WTC11 (cell line): Measurements from ENCODE around the gene ERAP2. TPM values are rescaled to one million over a fixed set of nuclear protein-coding genes. Genes with fewer than 3 reads are reported as not detected.
A peak's percentile ranks its signal among the peaks of the same experiment; 100 is the strongest.

Experiments
- ATAC-seq: fragments of 200-7000 bp; cut with Tn5 transposase; 2 replicates; pipeline ENCODE4 v1.10.0; 2021; ENCODE audit warnings: mild to moderate bottlenecking, moderate library complexity
- CTCF ChIA-PET: fragments of 300-600 bp; sonication (Branson Sonifier 250); formaldehyde crosslinking; loops from one replicate; lab custom pipeline; 2021; ENCODE audit warnings: antibody characterized with exemption; lab: Charles Lee
- POLR2A ChIA-PET: fragments of 350-600 bp; sonication (Branson Sonifier 250); formaldehyde crosslinking; loops from one replicate; lab custom pipeline; 2021; ENCODE audit warnings: antibody characterized with exemption; lab: Charles Lee
- DNase-seq: peaks from one replicate; pipeline ENCODE4 v3.0.0; 2021; ENCODE audit warnings: low spot score
- H3K27ac Mint-ChIP-seq: 2 replicates; pipeline ENCODE4 v1.8.0; 2021; ENCODE audit warnings: mixed read lengths
- H3K27me3 Mint-ChIP-seq: 2 replicates; pipeline ENCODE4 v1.8.0; 2021; ENCODE audit warnings: low read depth, mild to moderate bottlenecking, moderate library complexity, mixed read lengths
- H3K36me3 Mint-ChIP-seq: 2 replicates; pipeline ENCODE4 v1.8.0; 2021; ENCODE audit warnings: mixed read lengths
- H3K4me1 Mint-ChIP-seq: 2 replicates; pipeline ENCODE4 v1.8.0; 2022; ENCODE audit warnings: mixed read lengths
- H3K4me3 Mint-ChIP-seq: 2 replicates; pipeline ENCODE4 v1.8.0; 2021; ENCODE audit warnings: mild to moderate bottlenecking, moderate library complexity, mixed read lengths
- H3K9me3 Mint-ChIP-seq: 2 replicates; pipeline ENCODE4 v1.8.0; 2021; ENCODE audit warnings: mixed read lengths
- ATF1 ChIP-seq: sonication (generic); formaldehyde crosslinking; IDR thresholded peaks from 2 replicates; pipeline ENCODE4 v1.8.1; 2023; ENCODE audit warnings: mild to moderate bottlenecking, moderate library complexity, missing genetic modification reagents
- CREB1 ChIP-seq: sonication (generic); formaldehyde crosslinking; IDR thresholded peaks from 2 replicates; pipeline ENCODE4 v1.8.0; 2023; ENCODE audit warnings: mild to moderate bottlenecking, missing genetic modification reagents
- ESRRA ChIP-seq: sonication (generic); formaldehyde crosslinking; IDR thresholded peaks from 2 replicates; pipeline ENCODE4 v1.8.1; 2022; ENCODE audit warnings: mild to moderate bottlenecking, missing genetic modification reagents, borderline replicate concordance
- JUN ChIP-seq: sonication (generic); formaldehyde crosslinking; IDR thresholded peaks from 2 replicates; pipeline ENCODE4 v1.8.0; 2023; ENCODE audit warnings: mild to moderate bottlenecking, missing genetic modification reagents
- RELA ChIP-seq: sonication (generic); formaldehyde crosslinking; IDR thresholded peaks from 2 replicates; pipeline ENCODE4 v1.8.1; 2022; ENCODE audit warnings: missing genetic modification reagents, mild to moderate bottlenecking, borderline replicate concordance
- RORB ChIP-seq: fragments of 250-450 bp; sonication (Bioruptor Pico); IDR thresholded peaks from 2 replicates; pipeline ENCODE4 v1.9.0; 2021; ENCODE audit warnings: mild to moderate bottlenecking
- SMAD4 ChIP-seq: sonication (generic); formaldehyde crosslinking; IDR thresholded peaks from 2 replicates; pipeline ENCODE4 v1.8.0; 2022; ENCODE audit warnings: mild to moderate bottlenecking, missing genetic modification reagents
- SOX15 ChIP-seq: fragments of 250-450 bp; sonication (Bioruptor Pico); IDR thresholded peaks from 2 replicates; pipeline ENCODE4 v1.9.0; 2021; ENCODE audit warnings: mild to moderate bottlenecking
- TCF7 ChIP-seq: sonication (generic); formaldehyde crosslinking; IDR thresholded peaks from 2 replicates; pipeline ENCODE4 v1.8.0; 2022; ENCODE audit warnings: mild to moderate bottlenecking, low read depth, missing genetic modification reagents, moderate library complexity
- TP53 ChIP-seq: sonication (generic); formaldehyde crosslinking; IDR thresholded peaks from 2 replicates; pipeline ENCODE4 v1.8.1; 2023; ENCODE audit warnings: mild to moderate bottlenecking, missing genetic modification reagents
- ZBTB21 ChIP-seq: sonication (generic); formaldehyde crosslinking; IDR thresholded peaks from 2 replicates; pipeline ENCODE4 v1.8.1; 2023; ENCODE audit warnings: mild to moderate bottlenecking, missing genetic modification reagents, borderline replicate concordance
- ZNF121 ChIP-seq: sonication (generic); formaldehyde crosslinking; IDR thresholded peaks from 2 replicates; pipeline ENCODE4 v1.8.0; 2023; ENCODE audit warnings: missing genetic modification reagents
- ZNF219 ChIP-seq: sonication (generic); formaldehyde crosslinking; IDR thresholded peaks from 2 replicates; pipeline ENCODE4 v1.8.0; 2023; ENCODE audit warnings: missing genetic modification reagents, mild to moderate bottlenecking, borderline replicate concordance
- ZNF232 ChIP-seq: sonication (generic); formaldehyde crosslinking; IDR thresholded peaks from 2 replicates; pipeline ENCODE4 v1.8.0; 2022; ENCODE audit warnings: mild to moderate bottlenecking, missing genetic modification reagents
- ZNF416 ChIP-seq: fragments of 250-450 bp; sonication (Bioruptor Pico); IDR thresholded peaks from 2 replicates; pipeline ENCODE4 v1.9.0; 2021; ENCODE audit warnings: mild to moderate bottlenecking, inconsistent platforms
- ZNF671 ChIP-seq: fragments of 250-450 bp; sonication (Bioruptor Pico); IDR thresholded peaks from 2 replicates; pipeline ENCODE4 v1.8.0; 2021; ENCODE audit warnings: mild to moderate bottlenecking
- total RNA-seq: library from RNA; stranded (reverse); gene quantifications from 3 replicates; pipeline ENCODE4 v1.2.3, GENCODE V29; 2021
- TF ChIP-seq, protein P1 (sequence below): sonication (generic); formaldehyde crosslinking; IDR thresholded peaks from 2 replicates; pipeline ENCODE4 v1.8.0; 2022; ENCODE audit warnings: mild to moderate bottlenecking, missing genetic modification reagents
- TF ChIP-seq, protein P2 (sequence below): sonication (generic); formaldehyde crosslinking; IDR thresholded peaks from 2 replicates; pipeline ENCODE4 v1.8.1; 2023; ENCODE audit warnings: mild to moderate bottlenecking, missing genetic modification reagents
- TF ChIP-seq, protein P3 (sequence below): fragments of 250-450 bp; sonication (Bioruptor Pico); IDR thresholded peaks from 2 replicates; pipeline ENCODE4 v1.9.0; 2021; ENCODE audit warnings: moderate library complexity, mild to moderate bottlenecking, inconsistent platforms, borderline replicate concordance
- TF ChIP-seq, protein P4 (sequence below): sonication (generic); formaldehyde crosslinking; IDR thresholded peaks from 2 replicates; pipeline ENCODE4 v1.8.0; 2022; ENCODE audit warnings: mild to moderate bottlenecking, missing genetic modification reagents
- TF ChIP-seq, protein P5 (sequence below): fragments of 250-450 bp; sonication (Bioruptor Pico); IDR thresholded peaks from 2 replicates; pipeline ENCODE4 v1.8.0; 2021; ENCODE audit warnings: mild to moderate bottlenecking
- TF ChIP-seq, protein P6 (sequence below): sonication (generic); formaldehyde crosslinking; IDR thresholded peaks from 2 replicates; pipeline ENCODE4 v1.8.1; 2023; ENCODE audit warnings: mild to moderate bottlenecking, missing genetic modification reagents, moderate library complexity
- TF ChIP-seq, protein P7 (sequence below): sonication (generic); formaldehyde crosslinking; IDR thresholded peaks from 2 replicates; pipeline ENCODE4 v1.8.0; 2022; ENCODE audit warnings: mild to moderate bottlenecking, missing genetic modification reagents
- TF ChIP-seq, protein P8 (sequence below): sonication (generic); formaldehyde crosslinking; conservative IDR thresholded peaks from 2 replicates; pipeline ENCODE4 v1.8.1; 2022; ENCODE audit warnings: mild to moderate bottlenecking, missing genetic modification reagents

ERAP2 gene
- total RNA-seq, 1 experiment from 2014 or later: 0.13 TPM

DNA sequence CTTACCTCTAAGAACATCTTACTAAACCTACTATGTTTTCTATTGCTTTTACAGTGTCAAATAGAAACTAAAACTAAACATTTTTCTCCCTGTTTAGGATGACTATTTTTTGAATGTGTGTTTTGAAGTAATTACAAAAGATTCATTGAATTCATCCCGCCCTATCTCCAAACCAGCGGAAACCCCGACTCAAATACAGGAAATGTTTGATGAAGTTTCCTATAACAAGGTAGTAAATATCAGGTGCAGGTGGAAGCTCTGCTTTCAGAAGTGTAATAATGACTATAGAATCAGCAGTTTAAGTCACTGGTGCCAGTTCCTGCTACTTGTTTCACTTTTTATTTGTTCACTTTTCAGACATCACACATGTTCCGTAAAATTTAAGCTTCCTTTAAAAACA, 20.0 kb downstream of the ERAP2 start (continued):
- TF ChIP-seq, protein P1, sequence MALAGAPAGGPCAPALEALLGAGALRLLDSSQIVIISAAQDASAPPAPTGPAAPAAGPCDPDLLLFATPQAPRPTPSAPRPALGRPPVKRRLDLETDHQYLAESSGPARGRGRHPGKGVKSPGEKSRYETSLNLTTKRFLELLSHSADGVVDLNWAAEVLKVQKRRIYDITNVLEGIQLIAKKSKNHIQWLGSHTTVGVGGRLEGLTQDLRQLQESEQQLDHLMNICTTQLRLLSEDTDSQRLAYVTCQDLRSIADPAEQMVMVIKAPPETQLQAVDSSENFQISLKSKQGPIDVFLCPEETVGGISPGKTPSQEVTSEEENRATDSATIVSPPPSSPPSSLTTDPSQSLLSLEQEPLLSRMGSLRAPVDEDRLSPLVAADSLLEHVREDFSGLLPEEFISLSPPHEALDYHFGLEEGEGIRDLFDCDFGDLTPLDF (CRISPR knock-in tag): no peak
- TF ChIP-seq, protein P2, sequence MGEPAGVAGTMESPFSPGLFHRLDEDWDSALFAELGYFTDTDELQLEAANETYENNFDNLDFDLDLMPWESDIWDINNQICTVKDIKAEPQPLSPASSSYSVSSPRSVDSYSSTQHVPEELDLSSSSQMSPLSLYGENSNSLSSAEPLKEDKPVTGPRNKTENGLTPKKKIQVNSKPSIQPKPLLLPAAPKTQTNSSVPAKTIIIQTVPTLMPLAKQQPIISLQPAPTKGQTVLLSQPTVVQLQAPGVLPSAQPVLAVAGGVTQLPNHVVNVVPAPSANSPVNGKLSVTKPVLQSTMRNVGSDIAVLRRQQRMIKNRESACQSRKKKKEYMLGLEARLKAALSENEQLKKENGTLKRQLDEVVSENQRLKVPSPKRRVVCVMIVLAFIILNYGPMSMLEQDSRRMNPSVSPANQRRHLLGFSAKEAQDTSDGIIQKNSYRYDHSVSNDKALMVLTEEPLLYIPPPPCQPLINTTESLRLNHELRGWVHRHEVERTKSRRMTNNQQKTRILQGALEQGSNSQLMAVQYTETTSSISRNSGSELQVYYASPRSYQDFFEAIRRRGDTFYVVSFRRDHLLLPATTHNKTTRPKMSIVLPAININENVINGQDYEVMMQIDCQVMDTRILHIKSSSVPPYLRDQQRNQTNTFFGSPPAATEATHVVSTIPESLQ (CRISPR knock-in tag): no peak
- TF ChIP-seq TP53: no peak
- no peak for TF ChIP-seq RELA
- no peak for TF ChIP-seq ZNF416
- TF ChIP-seq ZNF121 (CRISPR knock-in tag): no peak
- TF ChIP-seq JUN (CRISPR knock-in tag): no peak
- TF ChIP-seq ATF1: no peak
- TF ChIP-seq RORB (CRISPR knock-in tag): no peak
- TF ChIP-seq, all 79 proteins: peak for 0

DNA sequence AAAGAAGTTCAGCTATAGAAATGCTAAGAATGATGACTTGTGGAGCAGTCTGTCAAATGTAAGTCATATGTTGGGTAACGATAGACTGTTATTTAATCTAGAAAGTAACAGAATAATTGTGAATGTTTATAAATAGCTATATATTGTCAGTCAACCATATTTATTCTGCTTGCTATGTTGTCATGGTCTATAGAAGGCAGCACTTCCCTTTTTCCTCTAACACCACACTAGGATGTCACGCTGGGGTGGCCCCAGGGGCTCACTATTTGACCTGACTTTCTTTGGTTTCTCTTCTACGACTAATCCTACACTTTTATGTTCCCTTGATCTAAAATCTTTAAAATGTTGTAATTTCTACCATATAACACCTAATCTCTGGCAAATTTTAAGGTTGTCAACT, 20.5 kb downstream of the ERAP2 start:
- TF ChIP-seq, protein P3, sequence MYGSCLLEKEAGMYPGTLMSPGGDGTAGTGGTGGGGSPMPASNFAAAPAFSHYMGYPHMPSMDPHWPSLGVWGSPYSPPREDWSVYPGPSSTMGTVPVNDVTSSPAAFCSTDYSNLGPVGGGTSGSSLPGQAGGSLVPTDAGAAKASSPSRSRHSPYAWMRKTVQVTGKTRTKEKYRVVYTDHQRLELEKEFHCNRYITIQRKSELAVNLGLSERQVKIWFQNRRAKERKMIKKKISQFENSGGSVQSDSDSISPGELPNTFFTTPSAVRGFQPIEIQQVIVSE (CRISPR knock-in tag): no peak
- no peak for TF ChIP-seq ZNF232 (CRISPR knock-in tag)
- no peak for TF ChIP-seq CREB1 (CRISPR knock-in tag)
- TF ChIP-seq, protein P4, sequence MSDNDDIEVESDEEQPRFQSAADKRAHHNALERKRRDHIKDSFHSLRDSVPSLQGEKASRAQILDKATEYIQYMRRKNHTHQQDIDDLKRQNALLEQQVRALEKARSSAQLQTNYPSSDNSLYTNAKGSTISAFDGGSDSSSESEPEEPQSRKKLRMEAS: no peak
- TF ChIP-seq, protein P5, sequence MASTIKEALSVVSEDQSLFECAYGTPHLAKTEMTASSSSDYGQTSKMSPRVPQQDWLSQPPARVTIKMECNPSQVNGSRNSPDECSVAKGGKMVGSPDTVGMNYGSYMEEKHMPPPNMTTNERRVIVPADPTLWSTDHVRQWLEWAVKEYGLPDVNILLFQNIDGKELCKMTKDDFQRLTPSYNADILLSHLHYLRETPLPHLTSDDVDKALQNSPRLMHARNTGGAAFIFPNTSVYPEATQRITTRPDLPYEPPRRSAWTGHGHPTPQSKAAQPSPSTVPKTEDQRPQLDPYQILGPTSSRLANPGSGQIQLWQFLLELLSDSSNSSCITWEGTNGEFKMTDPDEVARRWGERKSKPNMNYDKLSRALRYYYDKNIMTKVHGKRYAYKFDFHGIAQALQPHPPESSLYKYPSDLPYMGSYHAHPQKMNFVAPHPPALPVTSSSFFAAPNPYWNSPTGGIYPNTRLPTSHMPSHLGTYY (CRISPR knock-in tag): no peak
- TF ChIP-seq, protein P1 (CRISPR knock-in tag): no peak
- TF ChIP-seq, protein P6, sequence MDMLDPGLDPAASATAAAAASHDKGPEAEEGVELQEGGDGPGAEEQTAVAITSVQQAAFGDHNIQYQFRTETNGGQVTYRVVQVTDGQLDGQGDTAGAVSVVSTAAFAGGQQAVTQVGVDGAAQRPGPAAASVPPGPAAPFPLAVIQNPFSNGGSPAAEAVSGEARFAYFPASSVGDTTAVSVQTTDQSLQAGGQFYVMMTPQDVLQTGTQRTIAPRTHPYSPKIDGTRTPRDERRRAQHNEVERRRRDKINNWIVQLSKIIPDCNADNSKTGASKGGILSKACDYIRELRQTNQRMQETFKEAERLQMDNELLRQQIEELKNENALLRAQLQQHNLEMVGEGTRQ: no peak
- no peak for TF ChIP-seq ZNF671 (CRISPR knock-in tag)
- TF ChIP-seq ZNF219 (CRISPR knock-in tag): no peak
- TF ChIP-seq ZBTB21 (CRISPR knock-in tag): no peak
- no peak for TF ChIP-seq SMAD4 (CRISPR knock-in tag)
- no peak for TF ChIP-seq ESRRA (CRISPR knock-in tag)
- no peak for TF ChIP-seq SOX15 (CRISPR knock-in tag)
- TF ChIP-seq, protein P7, sequence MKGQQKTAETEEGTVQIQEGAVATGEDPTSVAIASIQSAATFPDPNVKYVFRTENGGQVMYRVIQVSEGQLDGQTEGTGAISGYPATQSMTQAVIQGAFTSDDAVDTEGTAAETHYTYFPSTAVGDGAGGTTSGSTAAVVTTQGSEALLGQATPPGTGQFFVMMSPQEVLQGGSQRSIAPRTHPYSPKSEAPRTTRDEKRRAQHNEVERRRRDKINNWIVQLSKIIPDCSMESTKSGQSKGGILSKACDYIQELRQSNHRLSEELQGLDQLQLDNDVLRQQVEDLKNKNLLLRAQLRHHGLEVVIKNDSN (CRISPR knock-in tag): no peak
- no peak for TF ChIP-seq TCF7
- TF ChIP-seq, protein P8, sequence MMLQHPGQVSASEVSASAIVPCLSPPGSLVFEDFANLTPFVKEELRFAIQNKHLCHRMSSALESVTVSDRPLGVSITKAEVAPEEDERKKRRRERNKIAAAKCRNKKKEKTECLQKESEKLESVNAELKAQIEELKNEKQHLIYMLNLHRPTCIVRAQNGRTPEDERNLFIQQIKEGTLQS (CRISPR knock-in tag): no peak
- no peak for TF ChIP-seq JUN (CRISPR knock-in tag)
- Mint-ChIP-seq H3K36me3 (no peaks in the 10 kb centered on the region), H3K27ac (no peak overlapping the region), H3K4me1 (no peaks in the 10 kb centered on the region), H3K9me3 (no peaks in the 10 kb centered on the region), H3K27me3 (no peaks in the 10 kb centered on the region), H3K4me3 (no peak overlapping the region)
- POLR2A ChIA-PET: no interaction called here
- CTCF ChIA-PET: no interaction called here
- DNase-seq (no peak), ATAC-seq (0 out of 2 replicates have a peak, but pooled peaks have one; percentile 22)
